Measurements from ENCODE around the gene CA12.
A peak's percentile ranks its signal among the peaks of the same experiment; 100 is the strongest.

The CA12 gene

DNA sequence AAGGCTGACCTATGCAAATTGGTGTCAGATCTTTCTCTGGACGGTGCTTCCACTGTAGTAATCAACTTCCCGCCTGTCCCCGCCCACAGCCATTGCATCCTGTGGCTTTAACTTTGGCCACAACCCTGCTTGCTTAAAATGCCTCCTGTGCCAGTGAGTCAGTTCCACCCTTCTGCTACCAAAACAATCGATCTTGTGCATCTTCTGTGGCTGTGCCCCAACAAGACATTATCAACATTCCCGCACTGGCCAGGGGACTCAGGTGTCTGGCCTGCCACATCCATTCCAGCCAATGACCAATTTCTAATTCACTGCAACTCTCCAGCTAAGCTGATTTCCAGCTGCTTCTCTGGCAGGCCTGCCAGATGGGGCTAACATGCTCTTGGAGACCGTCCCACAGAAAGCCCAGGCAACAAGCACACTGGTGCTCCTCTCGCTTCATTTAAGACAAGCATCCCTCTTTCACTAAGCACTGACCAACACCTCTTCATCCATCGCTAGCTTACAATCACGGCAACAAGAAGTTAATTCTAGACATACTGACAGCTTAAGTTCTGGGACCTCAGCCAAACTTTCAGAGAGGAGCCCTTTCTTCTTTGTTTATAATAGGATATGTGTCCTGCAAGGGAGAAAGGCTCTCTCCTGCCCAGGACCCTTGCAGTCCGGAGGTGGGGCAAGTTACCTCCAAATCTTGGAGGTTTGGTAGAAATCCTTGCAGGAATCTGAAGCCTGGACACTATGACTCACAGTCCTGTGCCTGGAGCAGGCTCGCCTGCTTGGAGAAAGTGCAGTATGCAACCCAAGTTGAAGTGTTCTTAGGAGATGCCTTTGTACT lies 6.7 kb downstream of the CA12 start:
- DNase-seq: peak; percentile 81

DNA sequence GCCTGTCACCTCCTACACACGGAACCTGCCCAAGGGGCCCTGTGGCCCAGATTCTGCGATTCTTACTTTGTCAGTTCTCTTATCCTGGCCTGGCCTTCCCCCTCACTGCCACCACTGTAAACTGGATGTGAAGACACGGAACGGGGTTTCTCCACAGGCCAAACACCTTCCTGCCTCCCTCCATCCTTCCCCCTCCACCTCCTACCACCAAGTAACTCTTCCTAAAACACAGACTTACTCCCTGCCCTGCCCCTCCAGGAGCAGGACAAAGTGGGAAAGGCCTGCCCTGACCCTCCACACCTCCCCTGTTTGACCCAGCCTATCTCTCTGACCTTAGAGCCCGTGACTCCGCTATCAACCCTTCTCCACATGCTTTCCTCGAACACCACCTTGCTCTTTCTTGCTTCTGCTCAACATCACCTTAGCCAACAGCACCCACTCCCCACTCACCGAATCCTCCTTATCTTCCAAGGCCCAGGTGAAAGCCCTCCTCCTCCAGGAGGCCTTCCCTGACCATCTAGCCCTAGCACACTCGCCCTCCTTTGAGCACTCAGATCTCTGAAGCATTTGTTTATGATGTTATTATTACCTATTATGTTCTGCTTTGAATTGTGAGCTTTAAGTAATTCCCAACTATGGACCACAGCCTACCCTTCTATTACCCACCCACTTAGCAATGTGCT lies 7.6 kb downstream of the CA12 start:
- DNase-seq: no peak

DNA sequence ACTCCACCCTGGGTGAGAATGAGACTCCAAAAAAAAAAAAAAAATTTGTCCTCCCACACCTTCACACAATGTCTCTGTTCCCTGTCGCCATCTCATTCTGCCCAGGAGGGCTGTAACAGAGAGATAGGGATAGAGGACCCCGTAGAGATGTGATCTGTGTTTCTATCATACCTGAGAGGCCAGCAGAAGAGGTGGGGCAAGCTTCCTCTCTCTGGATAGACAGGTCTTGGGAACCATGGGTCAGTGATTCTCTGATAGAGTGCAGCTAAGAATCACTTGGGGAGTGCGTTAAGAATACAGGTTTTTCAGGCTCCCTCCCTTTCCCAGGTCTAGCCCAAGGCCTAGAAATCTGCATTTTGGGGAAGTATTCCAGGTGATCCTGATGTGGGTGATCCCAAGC lies 8.3 kb downstream of the CA12 start:
- no peak for DNase-seq

DNA sequence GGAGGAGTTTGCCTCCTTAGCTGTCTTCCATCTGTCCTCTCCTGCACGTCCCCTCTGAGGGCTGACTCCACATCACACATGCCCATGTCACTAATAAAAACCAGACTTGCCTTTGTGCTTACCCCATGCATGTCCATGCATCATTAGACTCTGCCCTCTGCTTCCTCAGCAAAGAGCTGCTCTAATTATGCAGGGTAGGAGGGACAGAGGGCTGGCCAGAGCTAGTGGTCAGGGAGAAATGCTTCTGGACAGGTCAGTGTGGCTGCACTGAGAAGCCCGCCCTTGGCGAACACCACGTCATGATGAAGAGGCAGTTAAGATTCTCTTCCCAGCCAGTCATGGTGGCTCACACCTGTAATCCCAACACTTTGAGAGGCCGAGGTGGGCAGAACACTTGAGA lies 8.9 kb downstream of the CA12 start:
- no peak for DNase-seq

DNA sequence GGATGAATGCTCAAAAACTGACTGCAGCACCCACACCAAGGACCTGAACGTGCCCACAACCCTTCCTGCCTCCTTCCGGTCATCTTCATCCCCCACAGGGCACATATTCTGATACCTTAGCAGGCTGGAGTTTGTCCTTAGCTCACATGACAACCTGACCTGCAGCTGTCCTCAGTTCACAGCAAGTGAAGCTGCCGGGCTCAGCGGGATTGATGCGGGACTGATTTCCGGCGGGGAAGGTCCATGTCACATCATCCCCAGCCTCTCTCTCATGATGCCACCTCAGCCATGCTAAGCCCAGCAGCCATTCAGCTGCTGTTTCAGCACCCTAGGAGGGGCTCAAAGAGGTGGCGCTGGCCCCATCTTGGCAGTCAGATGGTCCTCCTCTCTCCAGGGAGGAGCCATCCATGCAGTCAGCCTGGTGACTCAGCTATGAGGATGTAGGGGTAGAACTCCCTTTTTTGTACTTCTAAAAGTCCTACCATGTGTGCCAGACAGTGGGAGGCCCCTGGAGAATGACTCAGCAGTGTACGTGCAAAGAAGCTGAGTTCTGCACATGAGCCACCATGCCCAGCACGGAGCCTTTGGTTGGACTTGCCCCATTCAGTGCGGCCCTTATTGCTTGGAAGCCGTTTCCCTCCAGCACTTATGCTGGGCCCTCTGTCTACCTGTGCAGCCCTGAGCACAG lies 9.5 kb downstream of the CA12 start:
- no peak for DNase-seq

DNA sequence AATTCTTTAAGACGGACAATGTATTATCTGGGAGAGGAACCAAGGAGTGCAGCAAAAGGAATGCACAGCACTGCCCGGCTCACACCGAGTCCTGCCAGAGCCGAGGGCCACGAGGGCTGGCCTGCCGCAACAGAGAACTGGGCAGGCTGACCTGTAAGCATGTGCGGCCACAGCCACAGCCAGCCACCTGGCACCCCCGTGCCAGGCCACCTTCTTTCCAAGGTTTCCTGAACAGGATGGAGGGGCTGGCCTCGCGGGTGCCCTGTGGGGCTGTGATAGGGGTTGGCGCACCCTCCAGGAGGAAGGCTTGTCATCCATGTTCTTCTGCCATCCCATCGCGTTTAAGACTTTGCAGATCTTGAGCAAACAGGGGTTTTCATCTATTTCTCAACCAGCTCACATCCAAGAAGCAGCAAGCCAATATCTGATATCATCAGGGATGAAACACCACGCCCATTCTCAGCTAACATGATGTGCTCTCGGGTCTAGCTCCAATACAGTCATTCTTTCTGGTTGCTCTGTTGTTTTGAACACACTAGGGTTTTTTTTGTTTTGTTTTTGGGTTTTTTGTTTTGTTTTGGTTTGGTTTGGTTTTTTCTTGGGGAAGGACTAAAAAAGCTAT lies 10.2 kb downstream of the CA12 start:
- DNase-seq: no peak

DNA sequence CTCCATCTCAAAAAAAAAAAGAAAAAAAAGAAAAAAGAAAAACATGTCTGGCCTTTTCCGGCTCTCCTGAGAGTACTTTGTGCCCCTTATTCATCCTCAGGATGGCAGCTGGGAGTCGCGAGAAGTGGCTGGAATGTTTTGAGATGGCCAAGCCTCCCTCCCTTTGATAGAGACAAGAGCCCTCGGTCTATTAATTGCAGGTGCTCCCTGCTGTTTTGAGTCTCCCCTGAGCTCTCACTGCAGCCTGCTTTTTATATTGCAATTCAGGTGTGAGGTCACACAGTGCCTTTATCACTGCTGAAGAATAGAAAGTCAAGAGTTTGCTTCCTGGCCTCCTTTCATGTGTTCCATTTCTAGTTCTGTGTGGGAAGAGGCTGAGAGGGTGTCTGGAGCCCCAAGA lies 10.9 kb downstream of the CA12 start:
- no peak for DNase-seq

DNA sequence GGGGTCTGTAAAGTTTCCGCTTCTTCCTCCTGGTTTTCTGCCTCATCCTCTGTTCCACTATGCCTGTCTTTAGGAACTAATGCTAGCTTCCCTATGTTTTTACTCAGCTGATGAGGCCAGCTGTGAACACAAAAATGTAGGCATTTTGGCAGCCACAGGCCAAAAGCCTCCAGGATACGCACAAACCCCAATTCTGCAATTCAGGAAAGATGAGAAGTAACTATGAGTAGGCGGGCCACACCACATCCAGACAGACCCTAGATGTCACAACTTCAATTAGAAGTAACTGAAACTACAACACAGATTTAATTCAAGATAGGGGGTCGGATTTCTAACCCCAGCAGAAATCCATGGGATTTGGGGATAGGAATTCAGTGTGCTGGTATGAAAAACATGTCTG lies 11.9 kb downstream of the CA12 start:
- no peak for DNase-seq

DNA sequence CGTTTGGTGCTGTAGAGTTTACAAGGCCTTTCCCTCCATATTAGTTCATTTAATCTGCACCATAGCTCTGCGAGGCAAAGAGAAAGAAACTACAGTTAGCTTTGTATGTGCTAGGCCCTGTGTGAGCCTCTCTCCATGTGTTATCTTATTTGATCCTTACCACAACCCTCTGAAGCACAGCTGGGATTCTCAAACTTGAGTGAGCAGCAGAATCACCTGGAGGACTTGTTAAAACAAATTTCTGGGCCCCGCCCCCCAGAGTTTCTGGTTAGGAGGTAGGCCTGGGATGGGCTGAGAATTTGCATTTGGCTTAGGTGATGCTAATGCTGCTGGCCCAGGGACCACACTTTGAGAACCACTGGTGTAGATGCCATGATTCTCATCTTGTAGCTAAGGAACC lies 12.3 kb downstream of the CA12 start:
- DNase-seq: no peak

DNA sequence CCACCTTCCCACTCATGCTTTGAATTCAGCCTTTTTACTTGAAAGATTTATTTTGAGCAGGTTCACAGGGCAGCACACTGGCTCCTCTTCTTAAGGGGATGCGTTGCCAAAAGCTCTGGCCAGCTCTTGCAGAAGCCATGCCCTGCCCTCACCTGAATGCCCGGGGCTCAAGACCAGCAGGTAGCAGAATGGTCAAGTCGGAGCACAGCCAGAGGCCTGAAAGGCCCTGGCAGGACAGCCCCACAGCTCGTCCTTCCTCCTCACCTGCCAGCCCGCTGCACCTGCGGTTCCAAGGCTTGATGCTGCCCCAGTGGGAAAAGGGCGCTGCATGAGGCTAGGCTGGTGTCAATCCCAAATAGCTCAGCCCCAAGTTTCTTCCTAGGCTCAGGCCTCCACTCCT lies 13.1 kb downstream of the CA12 start:
- DNase-seq: no peak

DNA sequence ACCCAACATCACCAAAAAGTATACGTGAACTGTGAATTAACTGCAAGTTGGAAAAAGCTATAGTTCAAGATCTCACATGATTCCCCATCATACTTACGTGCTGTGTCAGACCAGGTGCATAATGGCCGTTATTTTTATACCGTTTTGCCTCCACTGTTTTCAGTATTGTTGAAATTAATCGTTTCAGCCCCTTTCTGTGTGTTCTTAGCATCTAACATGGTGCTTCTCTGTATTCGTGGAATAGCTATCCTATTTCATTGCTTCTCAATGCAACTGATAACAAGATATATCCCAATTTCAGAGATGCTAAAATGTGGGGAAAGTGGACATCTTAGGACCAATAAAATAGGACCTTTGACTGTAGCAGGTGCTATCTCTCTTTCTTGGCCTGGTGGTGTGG lies 13.7 kb downstream of the CA12 start:
- no peak for DNase-seq

DNA sequence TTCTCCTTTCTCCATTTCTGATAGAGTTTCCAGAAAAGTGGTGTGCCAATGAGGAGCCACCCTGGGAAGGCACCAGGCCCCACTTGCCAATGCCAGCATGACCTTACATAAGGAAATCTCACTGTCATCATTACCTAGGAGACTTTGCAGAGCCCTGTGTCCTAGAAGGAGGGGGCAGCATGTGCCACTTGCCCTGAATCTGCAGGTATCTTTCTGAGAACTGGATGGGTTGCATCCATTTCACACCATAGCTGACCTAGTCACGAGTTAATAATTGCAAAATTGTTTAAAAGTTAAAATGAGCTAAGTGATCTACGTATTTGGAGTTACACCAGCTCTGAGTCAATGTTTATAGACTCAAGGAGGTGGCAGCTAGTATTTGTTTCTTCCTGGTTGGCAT lies 14.3 kb downstream of the CA12 start:
- no peak for DNase-seq

DNA sequence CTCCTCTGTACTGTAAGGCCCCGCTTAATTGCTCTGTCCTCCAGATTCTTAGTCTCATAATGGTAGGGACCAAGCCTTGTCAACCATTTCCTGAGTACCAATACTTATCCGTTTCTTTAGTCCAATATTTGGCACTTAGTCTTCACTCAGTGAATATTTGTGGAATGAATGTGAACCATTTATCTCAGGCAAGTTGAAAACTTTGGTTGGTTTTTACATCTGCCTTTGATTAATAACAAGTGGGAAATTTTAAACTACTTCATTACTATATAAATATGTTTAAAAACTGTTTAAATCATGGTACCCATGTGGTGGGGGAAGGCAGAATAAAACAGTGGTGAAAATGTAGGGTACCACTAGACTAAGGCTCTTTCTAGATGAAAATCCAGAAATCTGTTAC lies 15.2 kb downstream of the CA12 start:
- no peak for DNase-seq

DNA sequence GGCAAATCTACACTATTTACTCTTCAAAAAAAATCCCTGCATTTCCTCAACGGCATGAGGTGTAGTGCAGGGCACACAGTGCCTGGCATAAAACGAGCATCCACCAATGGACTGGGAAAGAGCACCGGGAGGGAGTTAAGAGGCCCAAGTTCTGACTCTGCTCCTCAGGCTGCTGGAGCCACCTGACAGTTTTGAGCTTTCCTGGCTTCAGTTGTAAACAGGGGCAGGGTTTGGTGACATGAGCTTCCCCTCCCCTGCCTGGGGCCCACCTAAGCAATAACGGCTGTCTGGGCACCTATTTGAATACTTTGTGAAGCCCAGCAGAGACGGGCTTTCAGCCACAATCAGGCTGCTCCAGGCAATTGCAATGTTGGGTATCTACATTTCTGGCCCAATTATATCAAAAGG lies 16.4 kb downstream of the CA12 start:
- DNase-seq: no peak

DNA sequence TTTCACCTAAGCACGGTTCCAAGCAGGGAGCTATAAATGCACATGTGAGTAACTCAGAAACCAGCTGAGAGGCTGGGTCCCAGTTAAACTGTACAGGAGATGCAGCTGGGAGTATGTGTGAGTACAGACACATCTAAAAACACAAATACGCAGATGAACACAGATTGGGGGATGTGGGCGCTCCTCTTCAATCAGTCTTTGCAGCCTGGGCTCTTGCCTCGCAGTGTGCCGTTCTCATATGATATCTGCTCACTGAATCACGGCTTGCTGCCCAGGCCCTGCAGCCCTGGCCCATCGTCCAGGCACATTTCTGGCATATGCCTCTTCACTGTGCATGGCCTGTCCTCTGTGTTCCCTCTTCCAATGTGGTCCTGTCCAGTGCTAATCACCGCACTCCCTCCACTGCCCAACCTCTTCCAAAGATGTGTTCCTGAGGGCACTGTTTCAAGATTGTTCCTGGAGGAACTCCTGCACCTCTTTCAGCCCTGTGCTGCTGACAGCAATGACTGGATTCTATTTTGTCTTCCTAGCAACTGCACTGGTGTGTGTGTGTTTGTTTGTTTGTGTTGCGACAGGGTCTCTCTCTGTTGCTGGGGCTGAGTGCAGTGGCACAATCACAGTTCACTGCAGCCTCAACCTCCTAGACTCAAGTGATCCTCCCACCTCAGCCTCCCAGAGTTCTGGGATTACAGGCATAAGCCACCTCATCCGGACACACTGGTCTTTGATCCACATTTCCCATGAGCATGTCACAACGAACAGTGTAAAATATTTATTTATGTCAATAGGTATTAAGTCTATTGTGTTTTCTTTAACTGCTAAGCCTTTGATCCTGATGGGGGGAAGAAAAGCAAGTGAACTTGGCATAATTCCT lies 17.0 kb downstream of the CA12 start:
- no peak for DNase-seq

DNA sequence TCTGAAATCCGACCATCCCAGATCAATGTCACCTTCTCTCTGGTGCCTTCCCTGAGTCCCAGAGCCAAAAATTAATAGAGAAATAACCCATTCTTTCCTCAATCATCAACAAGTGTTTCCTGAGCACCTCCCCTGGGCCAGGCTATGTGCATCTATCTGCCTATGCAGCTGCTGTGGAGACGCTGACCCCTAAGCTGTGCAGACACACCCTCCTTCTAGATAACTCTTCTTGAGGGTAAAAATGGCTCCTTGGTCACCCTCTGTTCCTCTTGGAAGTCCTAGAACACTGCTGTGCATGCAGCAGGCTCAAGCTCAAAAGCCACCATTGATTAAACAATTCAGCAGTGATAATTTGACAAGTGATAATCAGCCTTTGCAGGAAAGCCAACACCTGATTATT lies 18.4 kb downstream of the CA12 start:
- no peak for DNase-seq

DNA sequence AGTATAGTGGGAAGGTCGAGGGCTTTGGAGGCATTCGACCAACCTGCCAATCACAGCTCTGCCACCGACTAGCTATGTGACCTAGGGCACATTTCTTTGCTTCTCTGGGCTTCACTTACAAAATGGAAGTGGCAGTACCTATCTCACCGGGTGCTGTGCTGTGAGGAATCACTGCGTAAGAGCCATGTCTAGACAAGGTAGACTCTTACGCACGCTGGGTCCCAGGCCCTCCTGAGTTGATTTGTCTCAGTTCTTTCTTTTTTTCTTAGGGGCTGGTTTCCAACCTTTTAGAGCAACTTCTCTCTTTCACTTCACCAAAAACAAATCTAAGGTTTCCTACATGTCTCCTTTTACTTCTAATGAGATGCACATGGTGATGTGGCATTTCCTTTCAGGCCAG lies 18.8 kb downstream of the CA12 start:
- no peak for DNase-seq

DNA sequence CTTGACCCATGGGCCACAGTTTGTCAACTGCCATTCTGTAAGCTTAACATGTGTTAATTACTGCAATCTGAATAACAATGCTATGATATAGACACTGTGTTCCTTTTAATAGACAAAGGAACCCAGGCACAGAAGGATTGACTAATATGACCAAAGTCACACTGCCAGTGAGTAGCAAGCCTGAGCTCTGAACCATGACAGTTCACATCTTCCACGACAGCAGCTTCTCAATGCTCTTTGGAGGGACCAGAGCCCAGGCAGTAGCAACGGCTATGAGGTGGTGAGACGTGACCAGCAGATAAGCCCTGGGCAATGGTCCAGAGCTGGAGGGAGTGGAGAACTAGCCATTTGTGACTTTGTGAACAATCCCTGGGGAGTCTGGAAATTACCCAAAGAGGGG lies 19.4 kb downstream of the CA12 start:
- no peak for DNase-seq

DNA sequence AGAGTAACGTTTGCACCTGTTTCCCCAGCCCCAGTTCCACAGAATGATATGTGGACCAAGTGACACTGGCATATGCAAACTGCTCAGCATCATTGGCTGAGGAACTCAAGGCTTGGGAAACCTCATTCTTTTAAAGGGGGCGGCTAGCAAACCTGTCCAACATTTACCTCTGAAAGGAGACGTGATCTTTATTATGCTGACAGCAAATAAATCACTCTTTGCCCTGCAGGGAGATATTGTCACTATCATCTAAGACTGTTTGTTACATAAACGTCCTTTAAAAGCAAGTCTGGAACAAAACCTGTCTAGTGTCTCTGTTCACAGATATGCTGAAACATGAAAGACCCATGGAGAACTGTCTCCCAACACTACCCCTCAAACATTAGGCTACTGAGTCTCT lies 21.5 kb downstream of the CA12 start:
- no peak for DNase-seq

DNA sequence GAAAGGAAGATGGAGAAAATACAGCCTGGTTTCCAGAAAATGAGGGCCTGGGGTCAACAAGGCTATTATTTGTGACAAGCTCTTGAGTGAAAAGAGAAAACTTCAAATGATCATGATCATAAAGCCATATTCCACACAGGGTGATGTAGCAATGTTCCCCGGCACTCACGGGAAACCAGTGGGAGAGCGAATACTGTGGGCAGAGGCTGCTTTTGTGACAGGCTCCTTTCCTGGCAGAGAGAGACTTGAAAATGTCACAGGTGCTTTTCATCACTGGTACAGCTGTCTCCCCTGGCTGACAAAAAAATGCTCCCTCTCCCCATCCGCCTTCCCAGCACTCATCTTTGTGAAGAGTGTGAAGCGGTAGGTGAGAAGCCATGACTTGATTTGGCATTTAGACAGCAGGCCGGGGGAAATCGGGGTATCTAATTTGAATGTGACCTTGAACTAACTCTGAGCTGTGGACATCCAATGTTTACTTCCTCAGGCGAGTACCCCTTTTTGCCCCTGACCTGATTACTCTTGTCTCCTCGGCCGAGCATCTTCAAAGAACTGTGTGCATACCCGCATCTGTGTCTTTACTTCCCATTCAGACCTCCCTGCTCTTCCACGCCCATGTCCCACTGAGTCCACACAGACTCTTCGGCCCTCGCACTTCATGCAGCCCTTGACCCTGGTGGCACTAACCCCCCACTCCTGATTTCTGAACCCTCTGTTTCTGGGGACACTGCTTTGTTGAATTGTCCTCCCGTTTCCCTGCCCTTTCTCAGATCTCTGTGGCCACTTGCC lies 23.2 kb downstream of the CA12 start:
- DNase-seq: no peak

DNA sequence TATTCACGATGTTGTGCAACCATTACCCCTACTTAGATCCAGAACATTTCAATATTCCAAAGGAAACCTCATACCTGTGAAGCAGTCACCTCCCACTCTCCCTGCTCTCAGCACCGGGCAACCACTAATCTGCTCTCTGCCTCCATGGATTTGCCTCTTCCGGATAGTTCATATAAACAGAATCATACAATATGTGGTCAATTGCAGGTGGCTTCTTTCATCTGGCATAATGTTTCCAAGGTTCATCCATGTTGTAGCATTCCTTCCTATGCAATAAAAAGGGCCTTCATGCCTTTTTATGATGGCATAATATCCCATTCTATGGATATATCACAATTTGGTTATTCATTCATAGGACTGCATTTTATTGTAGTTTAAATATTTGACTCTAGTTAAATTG lies 23.9 kb downstream of the CA12 start:
- DNase-seq: no peak

DNA sequence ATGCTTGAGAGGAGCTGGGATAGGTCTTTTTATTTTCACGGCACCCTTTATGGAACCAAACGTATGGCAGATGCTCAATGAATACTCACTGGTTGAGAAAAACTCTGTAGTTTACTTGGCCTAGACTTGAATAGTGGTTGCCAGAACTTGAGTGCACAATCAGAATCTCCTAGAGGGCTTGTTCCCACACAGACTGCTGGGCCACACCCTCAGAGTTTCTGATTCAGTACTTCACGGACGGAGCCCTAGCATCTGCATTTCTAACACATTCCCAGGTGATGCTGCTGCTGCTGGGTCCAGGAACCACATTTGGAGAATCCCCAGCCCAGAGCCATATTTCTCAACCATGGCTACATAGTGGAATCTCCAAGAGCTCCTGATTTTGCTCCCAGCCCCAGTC lies 24.6 kb downstream of the CA12 start:
- DNase-seq: no peak
